ENCODE data around the gene NCAN.

Gene NCAN

GRCh38 chr19:19259741-19260140 is 48.0 kb downstream of the NCAN start:
- DNase-seq (ENCODE audit: low spot score) = no peak
- no peak for TF ChIP-seq CTCF (IDR thresholded peaks at IDR 0.05; ENCODE audit: extremely low read depth, missing control alignments)

- TF ChIP-seq CTCF (IDR thresholded peaks at IDR 0.05; ENCODE audit: extremely low read depth, missing control alignments) = no peak
- no peak for DNase-seq (ENCODE audit: low spot score)
Observed at GRCh38 chr19:19260417-19261214, 48.9 kb downstream of the NCAN start.

GRCh38 chr19:19261350-19262189 is 49.8 kb downstream of the NCAN start:
- TF ChIP-seq CTCF (IDR thresholded peaks at IDR 0.05; ENCODE audit: extremely low read depth, missing control alignments) = no peak
- peak; percentile 61 for DNase-seq (ENCODE audit: low spot score)

GRCh38 chr19:19262190-19263057 is 50.7 kb downstream of the NCAN start:
- peak; percentile 44 for DNase-seq (ENCODE audit: low spot score)
- no peak for TF ChIP-seq CTCF (IDR thresholded peaks at IDR 0.05; ENCODE audit: extremely low read depth, missing control alignments)

- no peak for DNase-seq (ENCODE audit: low spot score)
- TF ChIP-seq CTCF (IDR thresholded peaks at IDR 0.05; ENCODE audit: extremely low read depth, missing control alignments) = no peak
Observed at GRCh38 chr19:19263886-19264487, 52.2 kb downstream of the NCAN start.

GRCh38 chr19:19267305-19267704 is 55.5 kb downstream of the NCAN start:
- TF ChIP-seq CTCF (IDR thresholded peaks at IDR 0.05; ENCODE audit: extremely low read depth, missing control alignments) = no peak
- no peak for DNase-seq (ENCODE audit: low spot score)
